HepG2 (cell line): Measurements from ENCODE around the gene C1QTNF3. TPM values are rescaled to one million over a fixed set of nuclear protein-coding genes. Genes with fewer than 3 reads are reported as not detected.
A peak's percentile ranks its signal among the peaks of the same experiment; 100 is the strongest.

ENCODE experiments used
- DR1 ChIP-seq: sonication (generic); formaldehyde crosslinking; IDR thresholded peaks from 2 replicates; pipeline ENCODE4 v1.8.0; 2021; ENCODE audit warnings: mild to moderate bottlenecking, missing genetic modification reagents, inconsistent platforms
- EZH2 ChIP-seq: conservative IDR thresholded peaks from 2 replicates; pipeline ENCODE4 v1.6.1; 2012; ENCODE audit warnings: mild to moderate bottlenecking, low read depth, low read length, moderate library complexity
- HES4 ChIP-seq: sonication (generic); formaldehyde crosslinking; IDR thresholded peaks from 2 replicates; pipeline ENCODE4 v1.9.0; 2021; ENCODE audit warnings: mild to moderate bottlenecking, missing genetic modification reagents, borderline replicate concordance
- JUNB ChIP-seq: sonication (generic); formaldehyde crosslinking; IDR thresholded peaks from 2 replicates; pipeline ENCODE4 v1.8.0; 2022; ENCODE audit warnings: missing genetic modification reagents, mild to moderate bottlenecking, borderline replicate concordance
- MAX ChIP-seq: IDR thresholded peaks from 2 replicates; pipeline ENCODE4 v1.6.1; 2012; ENCODE audit warnings: inconsistent platforms
- MEIS1 ChIP-seq: sonication (generic); formaldehyde crosslinking; IDR thresholded peaks from 2 replicates; pipeline ENCODE4 v1.9.0; 2021; ENCODE audit warnings: mild to moderate bottlenecking, missing genetic modification reagents, moderate library complexity, borderline replicate concordance
- MIXL1 ChIP-seq: IDR thresholded peaks from 2 replicates; pipeline ENCODE4 v1.6.1; 2016
- NCOR1 ChIP-seq: fragments of 200-600 bp; sonication (generic); IDR thresholded peaks from 2 replicates; pipeline ENCODE4 v1.7.0; 2017; ENCODE audit warnings: antibody characterized with exemption, low read length, borderline replicate concordance
- REXO4 ChIP-seq: sonication (generic); formaldehyde crosslinking; IDR thresholded peaks from 2 replicates; pipeline ENCODE4 v1.8.0; 2022; ENCODE audit warnings: missing genetic modification reagents, mild to moderate bottlenecking, borderline replicate concordance
- SAP130 ChIP-seq: IDR thresholded peaks from 2 replicates; pipeline ENCODE4 v1.6.1; 2016; ENCODE audit warnings: low read depth
- YEATS2 ChIP-seq: sonication (generic); formaldehyde crosslinking; IDR thresholded peaks from 2 replicates; pipeline ENCODE4 v1.4.0; 2020; ENCODE audit warnings: missing genetic modification reagents, borderline replicate concordance
- ZNF136 ChIP-seq: sonication (generic); formaldehyde crosslinking; IDR thresholded peaks from 2 replicates; pipeline ENCODE4 v1.8.1; 2022; ENCODE audit warnings: low read depth, mild to moderate bottlenecking, moderate library complexity, missing genetic modification reagents
- ZNF589 ChIP-seq: sonication (generic); formaldehyde crosslinking; conservative IDR thresholded peaks from 2 replicates; pipeline ENCODE4 v1.8.0; 2022; ENCODE audit warnings: mild to moderate bottlenecking, moderate library complexity, missing genetic modification reagents
- ZNF709 ChIP-seq: sonication (generic); formaldehyde crosslinking; IDR thresholded peaks from 2 replicates; pipeline ENCODE4 v1.5.0; 2020; ENCODE audit warnings: mild to moderate bottlenecking, missing genetic modification reagents
- ZNF766 ChIP-seq: sonication (generic); formaldehyde crosslinking; IDR thresholded peaks from 2 replicates; pipeline ENCODE4 v1.5.0; 2020; ENCODE audit warnings: missing genetic modification reagents, borderline replicate concordance
- ZNF83 ChIP-seq: sonication (generic); formaldehyde crosslinking; IDR thresholded peaks from 2 replicates; pipeline ENCODE4 v1.4.0; 2020; ENCODE audit warnings: missing genetic modification reagents, mild to moderate bottlenecking, borderline replicate concordance
- ZNF850 ChIP-seq: sonication (generic); formaldehyde crosslinking; conservative IDR thresholded peaks from 2 replicates; pipeline ENCODE4 v1.9.0; 2021; ENCODE audit warnings: mild to moderate bottlenecking, missing genetic modification reagents
- ZNF878 ChIP-seq: sonication (generic); formaldehyde crosslinking; IDR thresholded peaks from 2 replicates; pipeline ENCODE4 v1.8.1; 2023; ENCODE audit warnings: mild to moderate bottlenecking, missing genetic modification reagents, moderate library complexity
- polyA plus RNA-seq, 8 experiments: library from polyadenylated mRNA; depleted of rRNA in 3 of 8; stranded (reverse) in 7 of 8; unstranded in 1 of 8; fragments of >200 nt; fragmentation: Illumina TruSeq in 4 of 8; extraction: Trizol in 4 of 8; gene quantifications; 2 replicates each; pipeline versions ENCODE4 v1.2.1 to v1.2.3, GENCODE V29; 2011 to 2016; ENCODE audit warnings: low read depth in 4 of 8, missing spikeins in 1 of 8, mixed read lengths in 1 of 8; ENCODE audit not compliant: insufficient read depth in 1 of 8
- total RNA-seq, 5 experiments: library from RNA; depleted of rRNA; stranded (reverse); fragments of >200 nt; fragmentation: Illumina TruSeq; extraction: Trizol; gene quantifications; 2 replicates each; pipeline ENCODE4 v1.2.3, GENCODE V29; 2016; ENCODE audit warnings: low read depth in 1 of 5
- TF ChIP-seq, protein P1 (sequence below): sonication (generic); formaldehyde crosslinking; IDR thresholded peaks from 2 replicates; pipeline ENCODE4 v1.9.0; 2021; ENCODE audit warnings: mild to moderate bottlenecking, missing genetic modification reagents
- TF ChIP-seq, protein P2 (sequence below): sonication (generic); formaldehyde crosslinking; IDR thresholded peaks from 2 replicates; pipeline ENCODE4 v1.5.0; 2020; ENCODE audit warnings: missing genetic modification reagents

Gene C1QTNF3
- total and polyA plus RNA-seq, 2 of the 13 experiments (the other 11 are each of a cell fraction or from before 2014, with no cell fraction given): 3.3 to 10.8 TPM

DNA sequence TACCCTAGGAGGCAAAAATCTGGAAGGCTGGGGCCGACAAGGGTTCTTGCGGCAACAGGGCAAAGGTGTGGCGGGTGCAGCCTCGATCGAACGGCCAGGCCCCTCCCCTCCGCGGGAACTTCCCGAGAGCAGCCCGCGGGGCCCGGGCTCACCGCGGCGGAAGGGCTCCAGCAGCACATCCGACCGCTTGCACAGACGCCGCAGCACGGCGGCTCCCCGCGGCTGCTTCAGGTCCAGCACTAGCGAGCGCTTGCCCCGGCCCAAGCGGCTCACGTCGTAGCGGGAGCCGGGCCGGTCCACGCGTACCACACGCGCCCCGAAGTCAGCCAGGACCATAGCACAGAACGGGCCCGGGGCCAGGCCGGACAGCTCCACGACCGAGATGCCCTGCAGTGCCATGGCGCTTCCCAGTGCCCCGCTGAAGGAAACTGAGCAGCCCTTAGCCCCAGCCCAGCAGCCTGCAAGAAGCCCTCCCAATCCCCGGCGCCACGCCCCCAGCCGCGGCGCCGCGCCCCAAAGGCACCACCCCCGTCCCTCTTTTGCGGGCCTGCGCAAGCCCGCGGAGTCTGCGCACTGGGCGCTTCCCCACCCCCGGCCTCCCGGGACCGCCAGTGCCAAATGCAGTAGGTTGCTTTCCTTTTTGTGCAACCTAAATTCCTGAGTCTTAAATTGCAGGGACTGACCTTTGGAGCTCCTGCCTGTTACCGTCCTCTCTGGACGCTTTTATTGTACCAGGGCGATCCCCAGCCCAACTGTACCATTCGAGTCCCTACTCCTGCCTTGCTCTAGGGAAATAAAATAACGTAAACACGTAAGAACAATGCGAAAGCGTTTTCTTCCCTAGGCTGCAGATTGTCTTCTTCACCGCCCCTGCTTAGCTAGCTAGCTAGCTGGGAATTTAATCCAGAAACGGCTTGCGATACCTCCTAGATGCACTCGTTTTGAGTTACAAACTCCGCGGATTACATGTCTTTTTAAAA lies 35.1 kb downstream of the C1QTNF3 start, which contains the start of gene AMACR (continued):
- TF ChIP-seq ZNF136 (CRISPR knock-in tag) (peak; percentile 8; the same call in 1 of the 2 replicates), MEIS1 (CRISPR knock-in tag) (peak; percentile 89; the same call in 1 of the 2 replicates), MAX (peak; percentile 58), ZNF878 (CRISPR knock-in tag) (peak; percentile 35; the same call in 1 of the 2 replicates), ZNF83 (CRISPR knock-in tag) (peak; percentile 84; the same call in 1 of the 2 replicates), JUNB (CRISPR knock-in tag) (no peak), ZNF709 (peak; percentile 86; the same call in 1 of the 2 replicates), ZNF850 (peak; percentile 69; the same call in 1 of the 2 replicates), ZNF766 (peak; percentile 75; the same call in 1 of the 2 replicates), YEATS2 (peak; percentile 62; the same call in 1 of the 2 replicates), SAP130 (CRISPR knock-in tag) (peak; percentile 71), MIXL1 (peak; percentile 56; the same call in 1 of the 2 replicates), ZNF589 (CRISPR knock-in tag) (peak; percentile 49; the same call in 1 of the 2 replicates), REXO4 (peak; percentile 69; the same call in 1 of the 2 replicates), NCOR1 (peak; percentile 64; the same call in 1 of the 2 replicates), EZH2 (no peak), HES4 (CRISPR knock-in tag) (peak; percentile 42; the same call in 1 of the 2 replicates), DR1 (CRISPR knock-in tag) (0 out of 2 replicates have a peak, but pooled peaks have one; percentile 47)
- TF ChIP-seq, protein P1, sequence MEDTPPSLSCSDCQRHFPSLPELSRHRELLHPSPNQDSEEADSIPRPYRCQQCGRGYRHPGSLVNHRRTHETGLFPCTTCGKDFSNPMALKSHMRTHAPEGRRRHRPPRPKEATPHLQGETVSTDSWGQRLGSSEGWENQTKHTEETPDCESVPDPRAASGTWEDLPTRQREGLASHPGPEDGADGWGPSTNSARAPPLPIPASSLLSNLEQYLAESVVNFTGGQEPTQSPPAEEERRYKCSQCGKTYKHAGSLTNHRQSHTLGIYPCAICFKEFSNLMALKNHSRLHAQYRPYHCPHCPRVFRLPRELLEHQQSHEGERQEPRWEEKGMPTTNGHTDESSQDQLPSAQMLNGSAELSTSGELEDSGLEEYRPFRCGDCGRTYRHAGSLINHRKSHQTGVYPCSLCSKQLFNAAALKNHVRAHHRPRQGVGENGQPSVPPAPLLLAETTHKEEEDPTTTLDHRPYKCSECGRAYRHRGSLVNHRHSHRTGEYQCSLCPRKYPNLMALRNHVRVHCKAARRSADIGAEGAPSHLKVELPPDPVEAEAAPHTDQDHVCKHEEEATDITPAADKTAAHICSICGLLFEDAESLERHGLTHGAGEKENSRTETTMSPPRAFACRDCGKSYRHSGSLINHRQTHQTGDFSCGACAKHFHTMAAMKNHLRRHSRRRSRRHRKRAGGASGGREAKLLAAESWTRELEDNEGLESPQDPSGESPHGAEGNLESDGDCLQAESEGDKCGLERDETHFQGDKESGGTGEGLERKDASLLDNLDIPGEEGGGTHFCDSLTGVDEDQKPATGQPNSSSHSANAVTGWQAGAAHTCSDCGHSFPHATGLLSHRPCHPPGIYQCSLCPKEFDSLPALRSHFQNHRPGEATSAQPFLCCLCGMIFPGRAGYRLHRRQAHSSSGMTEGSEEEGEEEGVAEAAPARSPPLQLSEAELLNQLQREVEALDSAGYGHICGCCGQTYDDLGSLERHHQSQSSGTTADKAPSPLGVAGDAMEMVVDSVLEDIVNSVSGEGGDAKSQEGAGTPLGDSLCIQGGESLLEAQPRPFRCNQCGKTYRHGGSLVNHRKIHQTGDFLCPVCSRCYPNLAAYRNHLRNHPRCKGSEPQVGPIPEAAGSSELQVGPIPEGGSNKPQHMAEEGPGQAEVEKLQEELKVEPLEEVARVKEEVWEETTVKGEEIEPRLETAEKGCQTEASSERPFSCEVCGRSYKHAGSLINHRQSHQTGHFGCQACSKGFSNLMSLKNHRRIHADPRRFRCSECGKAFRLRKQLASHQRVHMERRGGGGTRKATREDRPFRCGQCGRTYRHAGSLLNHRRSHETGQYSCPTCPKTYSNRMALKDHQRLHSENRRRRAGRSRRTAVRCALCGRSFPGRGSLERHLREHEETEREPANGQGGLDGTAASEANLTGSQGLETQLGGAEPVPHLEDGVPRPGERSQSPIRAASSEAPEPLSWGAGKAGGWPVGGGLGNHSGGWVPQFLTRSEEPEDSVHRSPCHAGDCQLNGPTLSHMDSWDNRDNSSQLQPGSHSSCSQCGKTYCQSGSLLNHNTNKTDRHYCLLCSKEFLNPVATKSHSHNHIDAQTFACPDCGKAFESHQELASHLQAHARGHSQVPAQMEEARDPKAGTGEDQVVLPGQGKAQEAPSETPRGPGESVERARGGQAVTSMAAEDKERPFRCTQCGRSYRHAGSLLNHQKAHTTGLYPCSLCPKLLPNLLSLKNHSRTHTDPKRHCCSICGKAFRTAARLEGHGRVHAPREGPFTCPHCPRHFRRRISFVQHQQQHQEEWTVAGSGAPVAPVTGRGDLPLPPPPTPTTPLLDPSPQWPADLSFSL: 0 out of 2 replicates have a peak, but pooled peaks have one; percentile 42
- TF ChIP-seq, protein P2, sequence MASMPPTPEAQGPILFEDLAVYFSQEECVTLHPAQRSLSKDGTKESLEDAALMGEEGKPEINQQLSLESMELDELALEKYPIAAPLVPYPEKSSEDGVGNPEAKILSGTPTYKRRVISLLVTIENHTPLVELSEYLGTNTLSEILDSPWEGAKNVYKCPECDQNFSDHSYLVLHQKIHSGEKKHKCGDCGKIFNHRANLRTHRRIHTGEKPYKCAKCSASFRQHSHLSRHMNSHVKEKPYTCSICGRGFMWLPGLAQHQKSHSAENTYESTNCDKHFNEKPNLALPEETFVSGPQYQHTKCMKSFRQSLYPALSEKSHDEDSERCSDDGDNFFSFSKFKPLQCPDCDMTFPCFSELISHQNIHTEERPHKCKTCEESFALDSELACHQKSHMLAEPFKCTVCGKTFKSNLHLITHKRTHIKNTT (CRISPR knock-in tag): no peak
